Measurements from ENCODE around the gene NCEH1.

DNA sequence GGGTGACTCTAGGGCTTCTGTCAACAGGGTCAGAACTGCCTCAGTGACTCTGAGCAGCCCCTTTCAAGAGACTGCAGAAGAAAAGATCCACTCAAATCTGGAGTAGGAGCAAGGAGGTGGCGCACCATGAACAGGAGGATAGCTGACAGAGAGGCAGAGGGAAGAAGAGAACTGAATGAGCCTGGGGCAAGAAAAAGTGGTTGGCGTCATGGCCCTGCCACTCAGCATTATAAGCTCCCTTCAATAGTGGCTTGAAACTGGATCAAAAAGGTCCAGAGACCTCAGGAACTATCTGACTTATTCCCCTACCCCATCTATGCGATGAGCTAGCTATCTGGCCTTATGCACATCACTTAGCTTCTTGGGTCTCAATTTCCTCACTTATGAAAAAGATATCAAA lies 66.6 kb downstream of the NCEH1 start:
- TF ChIP-seq, protein P1, sequence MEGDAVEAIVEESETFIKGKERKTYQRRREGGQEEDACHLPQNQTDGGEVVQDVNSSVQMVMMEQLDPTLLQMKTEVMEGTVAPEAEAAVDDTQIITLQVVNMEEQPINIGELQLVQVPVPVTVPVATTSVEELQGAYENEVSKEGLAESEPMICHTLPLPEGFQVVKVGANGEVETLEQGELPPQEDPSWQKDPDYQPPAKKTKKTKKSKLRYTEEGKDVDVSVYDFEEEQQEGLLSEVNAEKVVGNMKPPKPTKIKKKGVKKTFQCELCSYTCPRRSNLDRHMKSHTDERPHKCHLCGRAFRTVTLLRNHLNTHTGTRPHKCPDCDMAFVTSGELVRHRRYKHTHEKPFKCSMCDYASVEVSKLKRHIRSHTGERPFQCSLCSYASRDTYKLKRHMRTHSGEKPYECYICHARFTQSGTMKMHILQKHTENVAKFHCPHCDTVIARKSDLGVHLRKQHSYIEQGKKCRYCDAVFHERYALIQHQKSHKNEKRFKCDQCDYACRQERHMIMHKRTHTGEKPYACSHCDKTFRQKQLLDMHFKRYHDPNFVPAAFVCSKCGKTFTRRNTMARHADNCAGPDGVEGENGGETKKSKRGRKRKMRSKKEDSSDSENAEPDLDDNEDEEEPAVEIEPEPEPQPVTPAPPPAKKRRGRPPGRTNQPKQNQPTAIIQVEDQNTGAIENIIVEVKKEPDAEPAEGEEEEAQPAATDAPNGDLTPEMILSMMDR (IDR thresholded peaks at IDR 0.05), result no peak
- TF ChIP-seq POLR2AphosphoS5 (IDR thresholded peaks at IDR 0.05), result no peak
- TF ChIP-seq POLR2A (IDR thresholded peaks at IDR 0.05), result no peak
- no peak for TF ChIP-seq EP300 (IDR thresholded peaks at IDR 0.05)
